Measurements from ENCODE around the gene IRX2. TPM values are rescaled to one million over a fixed set of nuclear protein-coding genes. Genes with fewer than 3 reads are reported as not detected.

IRX2 gene
- total and polyA plus RNA-seq, 10 of the 15 experiments (the other 5 are each of a cell fraction or from before 2014, with no cell fraction given): not detected

- TF ChIP-seq SMAD1 (IDR thresholded peaks at IDR 0.05; ENCODE audit: low read depth, partially characterized antibody): no peak
- no peak for TF ChIP-seq IRF5 (IDR thresholded peaks at IDR 0.05; ENCODE audit: borderline replicate concordance)
- no peak for TF ChIP-seq POU2F2 (IDR thresholded peaks at IDR 0.05; ENCODE audit: borderline replicate concordance, low read depth, low read length)
- no peak for TF ChIP-seq TCF7 (IDR thresholded peaks at IDR 0.05; ENCODE audit: borderline replicate concordance)
- TF ChIP-seq ASH2L (IDR thresholded peaks at IDR 0.05; ENCODE audit: borderline replicate concordance, low read depth): no peak
- no peak for TF ChIP-seq NR2C2 (IDR thresholded peaks at IDR 0.05; ENCODE audit: borderline replicate concordance, control insufficient read depth, insufficient read length, low read depth)
Measured at GRCh38 chr5:2698581-2698980, 52.9 kb downstream of the IRX2 start (continued).

- no peaks in the 10 kb centered on the region; the same call in 2 of the 3 replicates for H3K9me3 ChIP-seq (replicated peaks; ENCODE audit: control insufficient read depth, insufficient read depth, low read length)
- ChIA-PET RAD21 (ENCODE audit: unreplicated experiment) (no interaction called here), SMC1A (ENCODE audit: uncharacterized antibody, unreplicated experiment) (no interaction called here), POLR2A (no interaction called here), CTCF (no interaction called here)
- no peak overlapping the region for H3K4me3 ChIP-seq
- no peak overlapping the region for H3K9ac ChIP-seq (ENCODE audit: control insufficient read depth, insufficient read depth, low read length)
- BruUV-seq (replicated peaks): no TSS peak
- no peaks in the 10 kb centered on the region for H3K36me3 ChIP-seq (ENCODE audit: control insufficient read depth in 2 of 2, insufficient read depth in 2 of 2, low read length in 1 of 2)
- no peak overlapping the region for H3K27ac ChIP-seq (ENCODE audit: control insufficient read depth, insufficient read depth)
- 22% methylated on average over 23 of the region's 23 CpGs for WGBS (ENCODE audit: insufficient coverage, insufficient replicate concordance, low lambda C conversion rate, missing lambda C conversion rate)
- H4K20me1 ChIP-seq (ENCODE audit: control insufficient read depth, insufficient read depth): no peaks in the 10 kb centered on the region
- no peak overlapping the region for H3K4me2 ChIP-seq (ENCODE audit: control insufficient read depth, insufficient read depth)
- no peaks in the 10 kb centered on the region for H3K79me2 ChIP-seq (ENCODE audit: control insufficient read depth, insufficient read depth, low read length)
- intact Hi-C loops (cut with micrococcal nuclease; ENCODE audit: unreplicated experiment) (no loop called here), in situ Hi-C loops (cut with MboI) (no loop called here)
- no peak overlapping the region for H2AFZ ChIP-seq (ENCODE audit: control insufficient read depth, low read depth, low read length)
- DNase-seq (ENCODE audit: low read depth, low spot score): no peak
- ATAC-seq: no peak
- H3K4me1 ChIP-seq (ENCODE audit: control insufficient read depth, insufficient read depth, low read length): no peaks in the 10 kb centered on the region
- H3K27me3 ChIP-seq (replicated peaks in 1 of 2; ENCODE audit: control insufficient read depth in 2 of 2, insufficient read depth in 2 of 2, low read length in 1 of 2): no peaks in the 10 kb centered on the region
- no peak for FAIRE-seq
- no peak for TF ChIP-seq BHLHE40 (IDR thresholded peaks at IDR 0.05; ENCODE audit: borderline replicate concordance in 1 of 2, low read depth in 2 of 2, low read length in 1 of 2)
- TF ChIP-seq YY1 (IDR thresholded peaks at IDR 0.05; ENCODE audit: low read depth, low read length): no peak
- no peak for TF ChIP-seq RCOR1 (conservative IDR thresholded peaks at IDR 0.05; ENCODE audit: low read depth, low read length)
- no peak for TF ChIP-seq CHD4 (IDR thresholded peaks at IDR 0.05)
- TF ChIP-seq IRF3 (IDR thresholded peaks at IDR 0.05): no peak
- no peak for TF ChIP-seq SP1 (IDR thresholded peaks at IDR 0.05; ENCODE audit: low read depth, low read length)
- TF ChIP-seq CUX1 (IDR thresholded peaks at IDR 0.05; ENCODE audit: insufficient replicate concordance, low read depth, low read length): no peak
- no peak for TF ChIP-seq MEF2A (IDR thresholded peaks at IDR 0.05; ENCODE audit: insufficient read depth, low read depth, low read length)
- TF ChIP-seq EP300 (IDR thresholded peaks at IDR 0.05; ENCODE audit: borderline replicate concordance in 1 of 2, control insufficient read depth in 1 of 2, low read depth in 2 of 2, low read length in 2 of 2): no peak
Measured at GRCh38 chr5:2697446-2698200, 53.9 kb downstream of the IRX2 start.
